Glomerular endothelial cell (primary cell): ENCODE measurements around the gene KIF5A. TPM values are rescaled to one million over a fixed set of nuclear protein-coding genes. Genes with fewer than 3 reads are reported as not detected.
"Not testable (repeated sequence)": the region's sequence is repeated elsewhere in the genome, so short reads cannot be mapped to it uniquely, and the experiment has no call there.

Experiments used
- DNase-seq: peaks from one replicate; pipeline ENCODE4 v3.0.0-alpha.2; 2011; ENCODE audit warnings: low read depth, low spot score; ENCODE audit errors: extremely low read depth
- total RNA-seq: library from RNA; depleted of rRNA; stranded (reverse); fragments of >200 nt; gene quantifications from 2 replicates; pipeline ENCODE4 v1.2.3, GENCODE V29; 2015

KIF5A gene
- total RNA-seq, 1 donor from 2014 or later: 0.06 TPM

- no peak for DNase-seq
Observed at GRCh38 chr12:57616383-57617101, 66.7 kb downstream of the KIF5A start.

GRCh38 chr12:57617942-57618341 is 68.1 kb downstream of the KIF5A start:
- DNase-seq: no peak

- not testable (repeated sequence) for DNase-seq
Observed at GRCh38 chr12:57618431-57618830, 68.6 kb downstream of the KIF5A start.

GRCh38 chr12:57618966-57619433 is 69.2 kb downstream of the KIF5A start:
- DNase-seq: no peak

GRCh38 chr12:57619434-57620244 is 69.8 kb downstream of the KIF5A start:
- no peak for DNase-seq

GRCh38 chr12:57620245-57620935 is 70.5 kb downstream of the KIF5A start:
- no peak for DNase-seq

GRCh38 chr12:57620936-57621496 is 71.2 kb downstream of the KIF5A start:
- no peak for DNase-seq

- DNase-seq: no peak
Observed at GRCh38 chr12:57621497-57622292, 71.9 kb downstream of the KIF5A start.

GRCh38 chr12:57622293-57623245 is 72.7 kb downstream of the KIF5A start:
- no peak for DNase-seq

- no peak for DNase-seq
Observed at GRCh38 chr12:57623385-57623784, 73.5 kb downstream of the KIF5A start.

- DNase-seq: no peak
Observed at GRCh38 chr12:57623811-57624390, 74.1 kb downstream of the KIF5A start.

GRCh38 chr12:57624441-57625220 is 74.8 kb downstream of the KIF5A start:
- DNase-seq: no peak

GRCh38 chr12:57625261-57626032 is 75.6 kb downstream of the KIF5A start:
- DNase-seq: no peak

GRCh38 chr12:57626111-57626920 is 76.5 kb downstream of the KIF5A start:
- DNase-seq: no peak

GRCh38 chr12:57626921-57627445 is 77.1 kb downstream of the KIF5A start:
- no peak for DNase-seq
